D721Med (cell line): ENCODE measurements around the gene CTNNA2.
A peak's percentile ranks its signal among the peaks of the same experiment; 100 is the strongest.

ENCODE experiments used
- DNase-seq: peaks from one replicate; pipeline ENCODE4 v3.0.0; 2011; ENCODE audit warnings: low spot score; ENCODE audit not compliant: insufficient read length
- FAIRE-seq: peaks from 2 replicates; lab custom pipeline; 2011; peaks lifted over from hg19 to GRCh38; lab: Jason Lieb, UNC
- TF ChIP-seq, protein P1 (sequence below): IDR thresholded peaks from 2 replicates; pipeline ENCODE4 v1.5.1; 2012; ENCODE audit warnings: mild to moderate bottlenecking, control low read depth; ENCODE audit not compliant: insufficient read depth; ENCODE audit errors: missing control alignments

Gene CTNNA2

GRCh38 chr2:79512442-79513401 lies at the start of gene CTNNA2:
CTNNA2 (plus strand) TSS chr2:79513051.
- TF ChIP-seq, protein P1, sequence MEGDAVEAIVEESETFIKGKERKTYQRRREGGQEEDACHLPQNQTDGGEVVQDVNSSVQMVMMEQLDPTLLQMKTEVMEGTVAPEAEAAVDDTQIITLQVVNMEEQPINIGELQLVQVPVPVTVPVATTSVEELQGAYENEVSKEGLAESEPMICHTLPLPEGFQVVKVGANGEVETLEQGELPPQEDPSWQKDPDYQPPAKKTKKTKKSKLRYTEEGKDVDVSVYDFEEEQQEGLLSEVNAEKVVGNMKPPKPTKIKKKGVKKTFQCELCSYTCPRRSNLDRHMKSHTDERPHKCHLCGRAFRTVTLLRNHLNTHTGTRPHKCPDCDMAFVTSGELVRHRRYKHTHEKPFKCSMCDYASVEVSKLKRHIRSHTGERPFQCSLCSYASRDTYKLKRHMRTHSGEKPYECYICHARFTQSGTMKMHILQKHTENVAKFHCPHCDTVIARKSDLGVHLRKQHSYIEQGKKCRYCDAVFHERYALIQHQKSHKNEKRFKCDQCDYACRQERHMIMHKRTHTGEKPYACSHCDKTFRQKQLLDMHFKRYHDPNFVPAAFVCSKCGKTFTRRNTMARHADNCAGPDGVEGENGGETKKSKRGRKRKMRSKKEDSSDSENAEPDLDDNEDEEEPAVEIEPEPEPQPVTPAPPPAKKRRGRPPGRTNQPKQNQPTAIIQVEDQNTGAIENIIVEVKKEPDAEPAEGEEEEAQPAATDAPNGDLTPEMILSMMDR = peak; percentile 15
- peak; percentile 47 for DNase-seq
- no peak for FAIRE-seq

DNA sequence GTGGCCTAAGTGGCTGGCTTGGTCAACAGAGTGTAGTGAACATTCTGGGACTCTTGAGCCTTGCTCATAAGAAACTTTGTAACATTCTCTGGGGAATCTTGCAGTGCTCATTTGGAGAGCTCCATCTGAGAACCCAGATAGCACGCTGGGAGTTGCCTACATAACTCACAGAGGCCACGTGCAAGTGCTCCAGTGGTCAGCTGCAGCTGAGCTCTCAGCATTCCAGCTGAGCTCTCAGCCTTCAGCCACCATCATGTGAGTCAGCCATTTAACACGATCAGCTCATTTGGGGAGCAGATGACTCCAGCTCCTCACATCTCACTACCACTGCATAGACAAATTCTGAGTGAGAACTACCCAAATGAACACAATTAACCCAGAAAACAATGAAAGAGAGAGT lies 25.5 kb upstream of the CTNNA2 start:
- TF ChIP-seq, protein P1 = no peak
- DNase-seq (no peak), FAIRE-seq (no peak)

- no peak for DNase-seq
- FAIRE-seq = no peak
- TF ChIP-seq, protein P1 = no peak
Observed at GRCh38 chr2:79511320-79511951, 1.4 kb upstream of the CTNNA2 start.

GRCh38 chr2:79513711-79514110 lies 860 bp downstream of the CTNNA2 start:
- TF ChIP-seq, protein P1 = no peak
- DNase-seq (no peak), FAIRE-seq (no peak)

DNA sequence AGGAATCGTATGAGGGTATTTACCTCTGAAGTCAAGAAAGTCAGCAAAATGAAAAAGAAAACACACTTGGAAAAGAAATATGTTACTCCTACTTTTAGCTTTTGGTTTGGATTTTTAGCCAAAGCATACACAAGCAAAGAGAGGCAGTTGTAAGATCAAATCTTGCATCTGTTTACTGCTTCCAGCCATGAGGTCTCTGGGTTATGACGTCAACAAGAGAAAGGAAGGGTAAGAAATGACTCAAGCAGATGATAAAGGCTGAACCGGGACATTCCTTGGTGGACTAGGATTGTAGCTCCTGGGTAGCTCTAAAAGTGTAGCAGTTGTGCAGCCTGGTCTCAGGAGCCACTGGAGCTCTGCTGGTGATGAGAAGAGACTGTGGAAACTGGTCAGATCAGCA lies 16.8 kb downstream of the CTNNA2 start:
- no peak for DNase-seq
- FAIRE-seq = no peak
- TF ChIP-seq, protein P1 = no peak

DNA sequence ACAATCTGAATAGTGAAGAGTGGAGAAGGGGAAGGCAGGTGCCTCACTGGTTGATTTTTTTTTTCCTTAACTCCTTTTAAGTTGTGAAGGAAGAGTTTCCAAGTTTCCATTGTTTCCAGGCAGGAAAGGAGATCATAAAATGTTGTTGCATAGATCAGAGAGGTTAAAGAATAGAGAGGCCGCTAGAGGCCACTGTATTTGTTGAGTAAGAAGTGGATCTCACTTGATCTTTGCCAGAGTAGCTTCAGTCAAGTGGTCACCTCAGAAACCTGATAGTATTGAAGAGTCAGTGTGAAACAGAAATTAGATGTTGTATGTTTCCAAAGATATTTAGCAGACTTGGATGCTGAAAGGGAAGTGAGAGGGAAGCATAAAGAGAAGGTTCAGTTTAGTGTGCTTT lies 17.6 kb downstream of the CTNNA2 start:
- TF ChIP-seq, protein P1 = no peak
- FAIRE-seq (peak; percentile 68), DNase-seq (no peak)
